Measurements from ENCODE around the gene ADK.

The ADK gene

DNA sequence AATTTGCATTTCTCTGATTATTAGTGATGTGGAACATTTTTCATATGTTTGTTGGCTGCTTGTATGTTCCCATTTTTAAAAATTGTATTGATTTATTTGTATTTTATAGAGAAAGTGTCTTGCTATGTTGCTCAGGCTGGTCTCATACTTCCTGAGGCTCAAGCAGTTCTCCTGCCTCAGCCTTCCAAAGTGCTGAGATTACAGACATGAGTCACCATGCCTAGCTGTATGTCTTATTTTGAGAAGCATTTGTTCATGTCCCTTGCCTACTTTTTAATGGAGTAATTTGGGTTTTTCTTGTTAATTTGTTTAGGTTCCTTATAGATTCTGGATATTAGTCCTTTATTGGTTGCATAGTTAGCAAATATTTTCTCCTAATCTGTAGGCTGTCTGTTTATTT is 461.2 kb downstream of the ADK start:
- DNase-seq (ENCODE audit: low spot score) = no peak

DNA sequence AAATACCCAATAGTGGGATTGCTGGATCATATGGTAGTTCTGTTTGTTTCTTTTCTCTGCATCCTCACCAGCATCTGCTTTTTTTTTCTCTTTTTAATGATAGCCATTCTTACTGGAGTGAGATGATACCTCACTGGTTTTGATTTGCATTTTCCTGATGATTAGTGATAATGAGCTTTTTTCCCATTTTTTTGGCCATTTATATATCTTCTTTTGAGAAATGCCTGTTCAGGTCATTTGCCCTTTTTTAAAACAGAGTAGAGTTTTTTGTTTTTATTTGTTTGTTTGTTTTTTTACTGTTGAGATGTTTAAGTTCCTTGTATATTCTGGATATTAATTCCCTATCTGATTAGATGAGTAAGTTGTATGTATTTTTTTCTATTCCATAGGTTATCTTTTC is 469.6 kb downstream of the ADK start:
- no peak for DNase-seq (ENCODE audit: low spot score)

DNA sequence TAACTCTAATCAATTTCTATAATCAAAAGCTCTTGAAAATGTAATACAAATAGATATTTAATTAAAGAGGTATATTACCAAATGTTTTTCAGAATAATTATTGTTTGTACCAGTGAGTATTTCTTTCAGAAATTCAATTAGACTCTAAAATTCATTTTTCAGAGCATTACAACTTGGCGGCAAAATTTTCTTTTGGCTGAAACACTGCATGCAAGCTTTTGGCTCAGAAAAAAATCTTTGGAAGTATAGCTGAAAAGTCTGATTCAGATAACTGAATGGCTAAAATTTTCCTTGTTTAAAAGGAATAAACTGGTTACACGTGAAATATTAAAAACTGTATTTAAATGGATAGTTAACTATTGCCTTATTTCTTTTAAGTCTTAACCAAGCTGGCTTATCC is 472.8 kb downstream of the ADK start:
- DNase-seq (ENCODE audit: low spot score) = no peak

DNA sequence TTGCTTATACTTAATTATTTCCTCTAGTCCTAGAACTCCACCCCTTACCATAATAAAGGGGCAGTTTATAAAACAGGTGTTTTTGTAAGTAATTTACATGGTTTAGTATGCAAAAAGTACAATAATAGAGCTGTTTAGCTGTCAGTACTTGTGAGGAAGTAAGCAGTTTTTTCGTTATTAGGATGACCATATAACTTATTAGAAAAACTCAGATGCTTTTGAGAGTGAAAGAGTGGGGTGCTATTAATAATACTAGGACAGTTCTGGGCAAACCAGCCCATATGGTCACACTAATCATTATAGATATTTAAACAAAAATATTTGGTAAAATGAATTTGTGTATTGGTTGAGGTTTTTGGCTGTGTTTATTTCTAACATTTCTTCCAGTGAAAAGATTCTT is 473.5 kb downstream of the ADK start:
- DNase-seq (ENCODE audit: low spot score) = no peak

DNA sequence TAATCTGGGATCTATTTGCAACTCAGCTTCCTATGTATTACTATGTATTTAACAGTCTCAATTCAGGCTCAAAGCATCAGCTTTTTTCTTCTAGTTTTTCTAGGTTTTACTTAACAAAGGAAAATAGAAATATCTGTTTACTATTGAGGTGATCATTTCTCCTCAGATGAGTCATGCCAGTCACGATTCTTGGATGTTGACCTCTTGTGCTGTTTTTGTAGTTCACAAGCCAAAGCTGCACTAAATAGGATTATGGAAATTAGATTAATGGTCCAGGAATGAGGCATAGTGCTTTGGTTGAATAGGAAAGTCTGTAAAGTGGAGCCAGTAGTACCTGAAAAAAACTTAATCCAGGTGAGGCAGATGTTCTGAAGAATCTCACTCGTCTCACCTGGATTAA is 477.1 kb downstream of the ADK start:
- no peak for DNase-seq (ENCODE audit: low spot score)

DNA sequence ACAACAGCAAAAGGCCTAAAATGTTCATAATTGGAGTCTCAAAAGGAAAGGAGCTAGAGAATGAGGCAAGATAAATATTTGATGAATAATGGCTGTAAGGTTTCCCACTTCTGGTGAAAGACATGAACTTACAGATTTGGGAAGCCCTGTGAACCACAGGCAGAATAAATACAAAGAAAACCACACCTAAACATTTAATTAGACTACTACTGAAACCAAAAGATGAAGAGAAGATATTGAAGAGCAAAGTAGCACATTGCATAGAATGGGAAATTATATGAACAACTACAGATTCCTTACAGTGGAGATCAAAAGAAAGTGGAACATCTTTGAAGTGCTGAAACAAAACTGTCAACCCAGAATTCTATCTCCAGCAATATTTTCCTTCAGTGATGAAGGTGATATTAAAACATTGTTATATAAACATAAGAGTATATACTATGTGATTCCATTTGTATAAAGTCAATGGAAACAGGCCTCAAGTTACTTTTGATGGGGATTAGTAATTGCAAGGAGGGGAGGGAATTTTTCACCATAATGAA is 484.0 kb downstream of the ADK start:
- DNase-seq (ENCODE audit: low spot score) = no peak

DNA sequence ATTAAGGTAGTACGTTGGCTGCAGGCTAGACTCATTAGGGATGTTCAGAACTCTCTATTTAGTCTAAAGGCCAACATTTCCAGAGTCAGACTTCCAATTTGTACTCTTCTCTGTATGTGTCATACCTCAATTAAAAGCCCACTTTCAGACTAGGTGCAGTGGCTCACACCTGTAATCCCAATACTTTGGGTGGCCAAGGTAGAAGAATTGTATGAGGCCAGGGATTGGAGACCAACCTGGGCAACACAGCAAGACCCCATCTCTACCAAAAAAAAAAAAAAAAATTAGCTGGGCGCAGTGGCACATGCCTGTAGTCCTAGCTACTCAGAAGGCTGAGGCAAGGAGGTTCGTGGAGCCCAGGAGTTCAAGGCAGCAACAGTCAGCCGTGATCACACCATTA is 484.6 kb downstream of the ADK start:
- DNase-seq (ENCODE audit: low spot score) = no peak

DNA sequence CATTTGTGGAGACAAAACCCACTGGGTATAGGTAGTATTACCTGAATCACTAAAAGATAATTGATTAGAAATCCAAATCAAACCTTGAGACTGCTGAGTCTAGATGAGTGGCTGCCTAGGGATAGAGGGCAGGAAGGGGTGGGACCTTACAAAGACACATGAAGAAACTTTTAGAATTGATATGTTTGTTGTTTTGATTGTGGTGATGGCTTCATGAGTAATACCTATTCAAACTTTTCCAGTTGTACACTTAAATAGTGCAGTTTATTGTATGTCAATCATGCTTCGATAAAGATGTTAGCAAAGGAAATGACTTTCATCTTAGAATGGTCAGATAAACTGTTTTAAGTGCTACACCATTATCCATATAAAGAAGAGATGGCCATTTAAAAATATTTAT is 486.7 kb downstream of the ADK start:
- DNase-seq (ENCODE audit: low spot score) = no peak

DNA sequence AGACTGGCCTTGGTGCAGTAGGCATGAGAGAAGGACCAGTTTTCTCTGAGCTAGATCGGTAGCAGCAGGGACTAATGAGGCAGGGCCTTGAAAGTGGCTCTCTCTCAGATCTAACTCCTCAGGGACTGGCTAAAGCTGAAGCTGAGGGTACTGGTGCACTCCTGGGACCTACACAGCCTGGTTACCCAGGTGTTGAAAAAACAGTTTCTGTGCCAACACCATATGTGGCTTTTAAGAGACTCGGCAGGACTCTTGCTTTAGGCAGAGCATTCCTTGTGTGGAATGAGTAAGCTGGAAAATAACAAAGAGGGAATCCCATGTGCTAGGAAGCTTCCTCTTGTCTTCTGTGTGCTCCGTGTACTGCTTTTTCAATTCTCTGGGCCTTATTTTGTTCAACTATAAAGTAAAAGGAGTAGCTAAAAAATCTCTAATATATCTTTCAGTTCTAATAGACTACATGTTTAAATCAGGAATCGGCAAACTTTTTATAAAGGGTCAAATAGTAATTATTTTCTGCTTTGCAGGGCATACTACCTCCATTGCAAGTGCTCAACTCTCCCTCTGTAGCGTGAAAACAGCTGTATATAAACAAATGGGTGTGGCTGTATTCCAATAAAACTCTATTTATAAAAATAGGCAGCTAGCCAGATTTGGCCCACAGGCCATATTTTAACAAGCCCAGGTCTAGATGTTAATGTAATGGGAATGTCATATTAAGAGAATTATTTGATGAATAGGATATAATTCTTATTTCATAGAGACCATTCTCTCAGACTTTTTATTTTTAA is 489.3 kb downstream of the ADK start:
- DNase-seq (ENCODE audit: low spot score) = peak; percentile 47

DNA sequence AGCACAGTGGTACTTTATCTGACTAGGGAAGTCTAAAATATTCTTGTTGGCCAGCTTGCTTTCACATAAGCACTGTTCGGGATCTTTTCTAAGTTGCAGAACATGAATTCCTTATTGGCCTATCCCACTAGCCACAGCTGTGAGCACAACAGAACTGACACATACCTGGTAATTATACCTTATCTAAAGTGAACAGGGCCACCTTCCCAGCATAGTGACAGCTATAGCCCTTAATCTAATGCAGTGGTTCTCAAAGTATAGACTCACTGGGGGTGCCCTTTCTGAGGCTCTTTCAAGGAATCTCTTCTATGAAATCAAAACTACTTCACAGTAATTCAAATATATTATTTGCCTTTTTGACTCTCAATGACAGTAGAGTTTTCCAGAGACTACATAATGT is 490.6 kb downstream of the ADK start:
- DNase-seq (ENCODE audit: low spot score) = no peak

DNA sequence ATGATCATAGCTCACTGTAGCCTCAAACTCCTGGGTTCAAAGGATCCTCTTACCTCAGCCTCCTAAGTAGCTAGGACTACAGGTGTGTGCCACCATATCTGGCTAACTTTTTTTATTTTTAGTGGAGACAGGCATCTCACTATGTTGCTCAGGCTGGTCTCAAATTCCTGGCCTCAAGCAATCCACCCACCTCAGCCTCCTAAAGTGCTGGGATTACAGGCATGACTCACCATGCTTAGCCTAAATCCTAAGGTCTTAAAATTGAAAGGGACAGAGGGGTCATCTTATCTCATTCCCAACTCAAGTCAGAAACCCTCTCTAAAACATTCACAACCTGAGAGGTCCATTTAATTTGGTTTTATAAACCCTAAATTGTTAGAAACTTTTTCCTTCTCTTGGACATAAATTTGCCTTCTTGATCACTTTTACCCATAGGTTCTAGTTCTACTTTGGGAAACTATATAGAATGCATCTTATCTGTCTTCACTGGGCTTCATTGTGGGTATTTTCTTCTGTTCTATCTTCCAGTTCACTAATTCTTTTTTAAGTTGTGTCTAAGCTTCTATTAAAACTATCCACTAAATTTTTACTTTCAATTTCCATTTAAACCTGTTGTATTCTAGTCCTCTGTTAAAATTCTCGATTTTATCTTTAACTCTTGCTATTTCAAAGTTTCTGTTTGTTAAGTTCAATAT is 492.0 kb downstream of the ADK start:
- DNase-seq (ENCODE audit: low spot score) = no peak

DNA sequence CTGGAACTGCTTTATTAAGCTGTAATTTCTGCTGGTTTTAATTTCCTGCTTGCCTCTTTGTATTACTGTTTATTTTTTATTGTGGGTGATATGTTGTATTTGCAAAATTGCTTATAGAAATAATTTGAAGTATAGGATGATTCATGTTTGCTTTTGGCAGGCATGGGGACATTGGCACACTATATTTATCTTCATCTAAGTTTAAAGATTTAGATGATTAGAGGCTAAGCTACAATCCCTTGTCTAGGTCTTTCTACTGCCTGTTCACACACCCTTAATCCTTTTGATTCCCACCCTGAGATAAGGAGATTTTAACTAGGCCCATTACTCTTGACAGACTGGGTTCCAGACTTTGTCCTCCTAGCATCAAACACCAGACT is 492.6 kb downstream of the ADK start:
- no peak for DNase-seq (ENCODE audit: low spot score)

DNA sequence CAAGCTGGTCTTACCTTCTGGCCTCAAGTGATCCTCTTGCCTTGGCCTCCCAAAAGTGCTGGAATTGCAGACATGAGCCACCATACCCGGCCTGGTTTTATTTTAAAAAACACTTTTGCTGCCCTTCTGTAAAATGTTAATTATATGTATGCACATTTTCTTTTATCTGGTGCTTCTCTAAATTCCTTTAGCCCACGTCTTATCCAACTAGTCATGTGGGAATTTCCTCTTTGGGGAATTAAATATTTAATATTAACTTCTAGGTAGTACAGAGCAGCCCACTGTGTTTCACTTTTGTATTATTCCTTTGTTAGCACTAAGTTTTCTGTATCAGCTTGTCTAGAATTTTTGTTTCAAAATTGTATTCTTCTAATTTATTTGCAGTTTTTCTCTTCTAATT is 493.7 kb downstream of the ADK start:
- DNase-seq (ENCODE audit: low spot score) = no peak

DNA sequence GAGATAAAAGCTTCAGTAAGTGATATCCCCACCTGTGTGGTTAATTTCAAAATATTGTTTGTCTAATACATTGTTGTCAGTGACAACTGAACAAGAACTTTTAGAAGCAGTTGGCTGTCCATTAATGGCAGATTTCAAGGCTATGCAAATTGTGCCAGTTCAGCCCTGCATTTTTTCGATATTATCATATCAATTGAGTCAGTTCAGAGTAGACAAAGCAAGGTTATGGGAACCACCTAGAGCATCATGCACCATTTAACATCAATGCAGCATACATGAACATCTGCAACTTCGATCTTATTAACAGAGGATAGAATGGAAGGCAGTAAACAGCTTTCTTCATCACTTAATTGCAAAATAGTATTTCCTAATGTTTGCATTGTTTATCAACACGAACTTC is 494.7 kb downstream of the ADK start:
- no peak for DNase-seq (ENCODE audit: low spot score)

DNA sequence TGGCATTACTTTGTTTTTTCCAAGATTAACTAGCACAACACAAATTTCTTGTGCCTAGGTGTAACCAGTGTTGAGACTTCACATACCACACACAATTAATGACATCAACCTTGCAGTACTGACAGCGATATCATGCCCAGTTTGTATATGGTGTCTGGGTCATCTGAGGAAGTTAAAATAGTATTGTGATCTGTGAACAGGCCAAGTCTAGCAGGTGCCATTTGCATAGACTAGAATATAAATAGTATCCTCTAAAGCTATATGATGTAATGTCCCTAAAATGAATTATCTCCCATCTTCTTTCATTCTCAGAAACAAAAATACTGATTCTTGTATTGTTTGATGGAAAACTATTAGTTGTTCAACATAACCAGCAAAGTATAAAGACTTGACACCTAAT is 499.6 kb downstream of the ADK start:
- DNase-seq (ENCODE audit: low spot score) = no peak

DNA sequence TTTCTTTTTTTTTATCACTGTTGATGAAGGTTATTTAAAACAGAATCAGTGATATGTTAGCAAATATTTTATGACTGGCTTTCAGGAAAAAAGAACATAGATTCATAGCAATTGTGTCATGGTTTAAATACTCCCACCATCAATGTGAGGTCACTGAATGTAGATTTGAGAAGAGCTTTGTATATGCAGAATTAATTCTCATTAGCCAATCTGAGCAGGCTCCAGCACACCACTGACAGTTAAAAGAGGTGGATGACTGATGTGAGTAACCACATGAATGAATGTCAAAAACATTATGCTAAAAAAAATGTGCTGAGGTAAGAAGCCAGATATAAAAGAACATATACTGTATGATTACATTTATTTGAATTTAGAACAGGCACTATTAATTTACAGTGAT is 500.5 kb downstream of the ADK start:
- DNase-seq (ENCODE audit: low spot score) = no peak

DNA sequence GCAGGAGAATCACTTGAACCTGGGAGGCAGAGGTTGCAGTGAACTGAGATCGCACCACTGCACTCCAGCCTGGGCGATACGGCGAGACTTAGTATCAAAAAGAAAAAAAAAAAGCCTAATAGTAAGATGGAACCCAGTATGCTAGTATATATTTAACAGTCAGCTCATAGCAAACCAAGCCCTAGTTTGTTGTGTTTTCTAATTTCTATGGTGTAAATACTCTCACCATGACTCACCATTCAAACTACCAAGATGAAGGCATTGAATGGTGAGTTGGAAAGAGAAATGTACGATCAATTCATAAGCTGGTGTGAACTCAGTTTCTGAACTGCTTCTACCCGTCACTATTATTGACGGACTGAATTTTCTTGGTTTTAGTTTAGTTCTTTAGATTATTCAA is 501.6 kb downstream of the ADK start:
- no peak for DNase-seq (ENCODE audit: low spot score)

DNA sequence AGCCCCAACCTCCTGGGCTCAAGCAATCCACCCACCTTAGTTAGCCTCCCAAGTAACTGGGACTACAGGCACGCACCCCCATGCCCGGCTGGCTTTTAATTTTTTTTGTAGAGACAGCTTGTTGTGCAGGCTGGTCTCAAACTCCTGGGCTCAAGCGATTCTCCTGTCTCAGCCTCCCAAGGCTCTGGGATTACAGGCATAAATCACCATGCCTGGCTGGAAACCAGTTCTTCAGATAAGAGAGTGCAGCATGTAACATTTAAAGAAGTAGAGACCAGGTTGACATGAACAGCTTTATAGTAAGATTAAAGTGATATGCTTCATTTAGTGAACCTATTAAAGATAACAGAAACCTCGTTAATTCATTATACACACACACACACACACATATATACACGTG is 507.5 kb downstream of the ADK start:
- DNase-seq (ENCODE audit: low spot score) = no peak

DNA sequence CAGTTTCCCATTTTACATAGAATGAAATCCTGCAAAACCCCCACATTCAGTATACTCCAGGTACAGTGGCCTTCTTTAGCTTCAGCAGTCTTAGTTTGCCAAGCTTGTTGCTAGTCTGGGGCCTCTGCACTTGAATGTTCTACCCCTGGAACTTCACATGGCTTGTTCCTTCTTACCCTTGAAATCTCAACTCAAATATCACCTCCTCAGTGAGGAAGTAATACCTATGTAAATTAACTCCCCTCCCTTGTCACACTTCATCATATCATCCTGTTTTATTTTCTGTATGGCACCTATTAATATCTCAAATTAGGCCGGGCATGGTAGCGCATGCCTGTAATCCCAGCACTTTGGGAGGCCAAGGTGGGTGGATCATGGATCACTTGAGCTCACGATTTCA is 511.6 kb downstream of the ADK start:
- no peak for DNase-seq (ENCODE audit: low spot score)

DNA sequence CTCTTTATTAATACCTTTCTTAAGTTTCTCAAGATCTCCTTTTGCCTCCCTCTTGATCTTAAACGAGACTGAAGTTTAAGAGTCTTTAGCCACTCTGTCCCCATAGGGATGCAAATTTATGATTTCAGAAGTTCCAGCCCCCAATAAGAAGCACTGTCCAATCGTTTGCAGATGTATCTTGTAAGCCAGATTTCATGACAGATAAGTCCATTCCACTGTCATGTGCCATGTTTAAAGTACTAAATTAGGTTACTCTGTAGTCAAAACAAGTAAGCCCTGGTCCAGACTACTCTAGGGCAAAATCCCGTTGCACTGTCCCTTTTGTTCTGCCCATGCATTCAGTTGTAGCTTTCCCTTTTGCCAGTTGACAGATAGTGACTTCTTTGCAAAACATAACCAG is 518.2 kb downstream of the ADK start:
- no peak for DNase-seq (ENCODE audit: low spot score)

DNA sequence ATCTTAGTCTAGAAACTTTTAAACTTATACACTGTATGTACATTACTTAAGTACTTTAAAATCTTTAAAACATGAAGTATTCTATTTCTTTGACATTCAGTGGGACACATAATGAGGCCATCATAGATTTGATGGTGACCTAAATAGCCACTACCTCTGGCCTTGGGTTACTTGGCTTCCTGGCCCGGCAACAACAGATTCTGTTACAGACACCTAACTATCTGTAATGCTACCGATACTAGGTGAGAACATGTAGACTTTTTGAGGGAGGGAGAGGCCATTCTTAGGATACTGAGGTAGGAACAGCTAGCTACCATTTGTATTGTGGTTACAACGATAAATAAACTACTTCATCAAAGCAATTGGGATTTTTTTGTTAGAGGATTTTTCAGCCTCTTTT is 520.7 kb downstream of the ADK start:
- DNase-seq (ENCODE audit: low spot score) = no peak

DNA sequence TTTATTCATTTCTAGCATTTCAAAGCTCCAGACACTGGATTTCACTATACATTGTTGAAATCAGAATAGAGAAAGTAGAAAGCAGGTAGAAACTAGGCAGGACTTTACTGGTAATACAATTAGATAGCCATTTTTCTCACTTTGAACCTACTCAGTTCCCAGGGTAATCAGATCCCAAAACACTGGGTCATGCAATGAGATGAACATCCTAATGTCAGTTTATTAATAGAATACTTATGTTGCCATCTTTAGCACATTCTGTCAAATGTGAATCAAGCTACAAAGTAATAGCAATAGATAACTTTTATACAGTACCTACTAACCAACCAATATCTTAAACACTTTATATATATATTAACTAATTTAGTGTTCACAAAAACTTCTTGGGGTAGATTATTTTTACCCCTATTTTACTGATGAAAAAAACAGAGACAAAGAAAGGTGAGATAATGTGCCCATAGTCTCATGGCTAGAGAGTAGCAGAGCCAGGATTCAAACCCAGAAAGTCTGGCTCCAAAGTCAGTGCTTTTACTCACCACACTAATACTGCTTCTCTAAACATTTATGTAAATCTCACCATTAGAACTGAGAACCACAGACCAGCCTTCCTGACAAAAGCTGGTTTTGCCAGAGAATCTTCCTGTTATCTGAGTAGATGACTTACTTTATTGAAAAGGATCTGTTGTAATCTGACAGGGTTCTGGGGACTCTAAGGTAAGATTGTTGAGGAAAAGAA is 521.6 kb downstream of the ADK start:
- DNase-seq (ENCODE audit: low spot score) = no peak

DNA sequence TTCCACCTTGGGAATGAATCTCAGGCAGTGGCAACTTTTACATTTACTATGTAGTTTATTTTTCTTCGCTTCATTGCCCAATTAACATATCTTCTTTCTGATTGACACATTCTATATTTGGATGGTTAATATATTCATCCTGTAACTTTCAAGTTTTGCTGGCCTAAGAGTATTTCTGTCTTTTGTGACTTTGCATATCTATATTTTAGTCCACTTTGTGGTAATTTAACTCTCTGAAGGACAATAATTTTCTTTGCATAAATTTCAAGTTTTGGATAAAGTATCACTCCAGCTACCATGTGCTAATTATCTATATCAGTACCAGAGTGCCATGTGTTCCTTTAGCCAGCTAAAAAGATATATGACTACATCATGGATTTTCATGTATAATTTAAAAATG is 523.9 kb downstream of the ADK start:
- DNase-seq (ENCODE audit: low spot score) = no peak

Data from ecto neural progenitor cell (in vitro differentiated cells).